LNCAP (cell line): ENCODE results near the gene SLC35B4.

ENCODE experiments used
- CTCF ChIP-seq: fragments of 450-650 bp; IDR thresholded peaks from 2 replicates; pipeline ENCODE4 v1.5.1; 2017; ENCODE audit warnings: mild to moderate bottlenecking

The SLC35B4 gene

DNA sequence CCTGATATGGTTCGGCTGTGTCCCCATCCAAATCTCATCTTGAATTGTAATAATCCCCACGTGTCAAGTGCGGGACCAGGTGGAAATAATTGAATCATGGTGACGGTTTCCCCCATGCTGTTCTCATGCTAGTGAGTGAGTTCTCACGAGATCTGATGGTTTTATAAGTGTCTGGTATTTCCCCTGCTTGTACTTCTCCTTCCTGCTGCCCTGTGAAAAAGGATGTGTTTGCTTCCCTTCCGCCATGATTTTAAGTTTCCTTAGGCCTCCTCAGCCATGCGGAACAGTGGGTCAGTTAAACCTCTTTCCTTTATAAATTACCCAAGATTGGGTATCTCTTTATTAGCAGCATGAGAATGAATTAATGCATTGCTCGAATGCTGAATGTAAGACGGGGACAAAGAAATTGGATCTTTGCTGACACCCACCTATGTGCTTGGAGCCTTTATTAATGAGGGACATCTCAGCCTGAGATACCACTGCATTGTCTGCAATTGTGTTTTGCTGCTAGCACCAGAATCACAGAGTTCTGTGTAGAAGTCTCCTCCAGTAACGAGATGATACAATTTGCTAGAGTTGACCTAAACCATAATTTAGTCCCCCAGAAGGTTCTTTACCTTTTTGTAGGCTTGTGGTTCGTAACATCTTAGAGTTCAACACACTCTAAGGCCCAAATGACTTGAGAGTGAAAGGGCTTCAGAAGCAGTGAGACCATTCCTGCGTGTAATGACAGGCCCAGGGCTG lies 28.6 kb downstream of the SLC35B4 start:
- TF ChIP-seq CTCF: no peak

- no peak for TF ChIP-seq CTCF
Measured at GRCh38 chr7:134284952-134285351, 31.8 kb downstream of the SLC35B4 start.

DNA sequence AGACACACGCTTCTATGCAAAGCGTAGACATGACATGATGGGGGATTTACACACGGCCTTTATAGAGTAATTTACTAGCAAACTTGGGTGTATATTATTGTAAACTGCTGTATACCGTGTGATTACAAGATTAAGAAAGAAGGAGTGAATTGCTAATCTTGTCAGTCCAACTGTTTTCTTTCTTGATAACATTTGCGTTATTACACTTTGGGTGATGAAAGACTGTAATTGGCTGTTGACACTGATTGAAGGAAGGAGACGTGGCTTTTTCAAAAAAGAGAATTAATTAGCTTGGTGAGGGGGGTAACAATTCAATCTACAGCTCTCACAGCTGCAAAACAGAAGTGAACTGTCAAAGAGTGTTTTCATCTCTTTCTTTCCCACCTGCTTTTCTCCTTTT lies 32.7 kb downstream of the SLC35B4 start:
- no peak for TF ChIP-seq CTCF

DNA sequence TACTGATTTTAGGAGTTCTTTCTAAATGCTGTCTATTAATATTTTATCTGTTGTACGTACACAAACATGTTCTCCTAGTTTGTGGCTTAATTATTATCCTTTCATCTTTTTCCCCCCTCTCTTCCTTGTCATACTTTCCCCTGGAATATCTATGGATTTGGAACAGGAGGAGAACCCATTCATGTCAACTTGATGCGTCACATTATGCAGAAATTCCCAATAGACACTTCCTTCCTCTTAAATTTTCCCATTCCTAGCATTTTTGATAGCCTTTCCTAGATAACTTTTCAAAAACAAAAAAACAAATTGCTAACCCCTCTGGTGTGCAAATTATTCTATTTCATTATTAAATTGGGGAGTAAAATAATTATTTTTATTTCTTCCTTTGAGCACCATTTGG lies 36.2 kb downstream of the SLC35B4 start:
- no peak for TF ChIP-seq CTCF

GRCh38 chr7:134279898-134280297 lies 36.8 kb downstream of the SLC35B4 start:
- no peak for TF ChIP-seq CTCF

GRCh38 chr7:134279336-134279735 lies 37.4 kb downstream of the SLC35B4 start:
- TF ChIP-seq CTCF: no peak

DNA sequence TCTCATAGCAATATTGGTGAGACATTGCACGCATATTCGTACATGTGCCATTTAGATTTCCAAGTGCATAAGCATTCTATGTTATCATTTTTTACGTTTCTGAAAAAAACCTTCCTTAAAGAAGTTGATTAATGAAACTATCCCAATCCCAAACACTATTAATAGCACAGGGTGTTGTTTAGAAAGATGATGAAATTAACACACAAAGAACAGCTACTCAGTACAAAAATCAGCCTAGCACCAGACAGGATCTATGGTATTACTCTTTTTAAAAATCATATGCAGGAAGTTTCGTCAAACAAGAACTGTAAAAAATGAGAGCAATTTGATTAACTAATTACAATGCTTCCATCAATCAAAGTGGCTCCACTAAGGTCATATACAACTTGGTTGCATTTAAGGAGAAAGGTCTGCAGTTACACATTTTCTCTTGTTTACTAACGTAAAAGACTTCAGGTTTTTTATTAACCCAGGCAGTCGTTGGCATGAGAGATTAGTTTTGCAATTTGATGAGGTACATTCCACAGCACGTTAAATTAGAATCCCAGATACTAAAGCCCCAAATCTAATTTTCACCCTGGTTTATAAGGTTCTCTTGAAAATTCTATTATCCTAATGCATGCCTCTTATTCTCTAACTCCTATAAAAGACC lies 38.1 kb downstream of the SLC35B4 start:
- no peak for TF ChIP-seq CTCF
